GM12878 (cell line): ENCODE measurements around the gene CREG2. TPM values are rescaled to one million over a fixed set of nuclear protein-coding genes. Genes with fewer than 3 reads are reported as not detected.

Experiments
- CBFB ChIP-seq: IDR thresholded peaks from 2 replicates; pipeline ENCODE4 v1.6.1; 2016; ENCODE audit warnings: antibody characterized with exemption, low read depth
- ELK1 ChIP-seq: IDR thresholded peaks from 2 replicates; pipeline ENCODE4 v1.6.1; 2012; ENCODE audit warnings: low read depth, low read length, improper control_type of control experiment
- RB1 ChIP-seq: fragments of 450-650 bp; formaldehyde crosslinking; IDR thresholded peaks from 2 replicates; pipeline ENCODE4 v1.6.1; 2017; ENCODE audit warnings: mild to moderate bottlenecking, borderline replicate concordance
- RUNX3 ChIP-seq: IDR thresholded peaks from 2 replicates; pipeline ENCODE4 v1.6.1; 2012; ENCODE audit warnings: low read length, inconsistent platforms
- SP1 ChIP-seq: IDR thresholded peaks from one replicate; pipeline ENCODE4 v1.6.1; 2011; ENCODE audit warnings: low read depth, low read length
- ZNF274 ChIP-seq: IDR thresholded peaks from one replicate; pipeline ENCODE4 v1.8.0; 2011; ENCODE audit not compliant: insufficient read length, insufficient read depth
- polyA plus RNA-seq, 11 experiments: library from polyadenylated mRNA; depleted of rRNA in 4 of 11; unstranded in 6 of 11; stranded (reverse) in 5 of 11; fragments of >200 nt; fragmentation: Nextera tagmentation in 4 of 11; fragmentation: Illumina TruSeq in 1 of 11; extraction: Ambion mirVana in 4 of 11; extraction: Trizol in 1 of 11; gene quantifications; 1 replicate in 1 of 11; 2 replicates in 10 of 11; pipeline versions ENCODE4 v1.2.1 to v1.2.3, GENCODE V29; 2011 to 2016; ENCODE audit warnings: inconsistent platforms in 2 of 11, missing spikeins in 2 of 11, low read depth in 1 of 11
- total RNA-seq, 4 experiments: library from RNA; depleted of rRNA in 3 of 4; stranded (reverse); fragments of >200 nt in 3 of 4; fragmentation: Illumina TruSeq in 1 of 4; extraction: Trizol in 1 of 4; gene quantifications; 2 replicates each; pipeline versions ENCODE4 v1.2.1 to v1.2.3, GENCODE V29; 2013 to 2021
- TF ChIP-seq, protein P1 (sequence below): fragments of 450-650 bp; IDR thresholded peaks from 2 replicates; pipeline ENCODE4 v1.6.1; 2016; ENCODE audit warnings: mild to moderate bottlenecking, moderate library complexity, borderline replicate concordance

CREG2 gene
- total and polyA plus RNA-seq, 10 of the 15 experiments (the other 5 are each of a cell fraction or from before 2014, with no cell fraction given) = not detected

DNA sequence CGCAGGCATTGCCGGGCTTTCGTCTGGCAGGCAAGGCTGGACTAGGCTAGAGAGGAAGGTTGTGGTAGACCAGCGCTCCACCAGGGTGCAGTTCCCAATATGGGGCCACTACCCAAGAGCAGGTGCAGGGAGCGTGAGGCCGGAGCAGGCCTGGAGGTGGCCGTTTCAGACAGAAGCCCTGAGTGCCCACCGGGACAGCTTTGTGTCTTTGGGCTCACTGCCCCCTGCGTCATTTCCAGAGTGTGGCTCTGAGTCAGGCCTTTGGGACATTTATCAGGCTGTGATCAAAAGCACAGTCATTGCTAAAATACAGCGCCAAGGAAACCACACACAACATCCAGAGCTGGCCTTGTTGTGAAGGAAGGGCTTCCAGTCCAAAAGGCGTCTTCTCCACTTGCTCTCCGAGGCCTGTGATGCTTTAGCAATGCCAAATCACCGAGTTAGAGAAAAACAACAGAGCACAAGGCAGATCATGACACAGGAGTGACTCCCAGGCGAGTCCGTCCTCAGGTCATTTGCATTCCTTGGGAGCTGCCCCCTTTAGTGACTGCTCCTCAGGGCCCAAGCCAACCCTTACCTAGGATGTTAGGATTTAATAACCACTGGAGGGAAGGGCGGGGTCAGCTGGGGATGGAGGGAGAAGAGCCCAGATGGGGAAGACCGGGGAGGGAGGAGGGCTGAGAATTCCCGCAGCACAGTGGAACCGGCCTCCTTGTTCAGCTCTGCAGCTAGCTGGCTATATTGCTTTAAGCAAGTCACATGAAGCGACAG is 45.3 kb upstream of the CREG2 start (continued):
- no peak for TF ChIP-seq CBFB
- no peak for TF ChIP-seq RB1
- TF ChIP-seq ELK1 = no peak
- TF ChIP-seq ZNF274 = no peak
- no peak for TF ChIP-seq SP1
- TF ChIP-seq, protein P1, sequence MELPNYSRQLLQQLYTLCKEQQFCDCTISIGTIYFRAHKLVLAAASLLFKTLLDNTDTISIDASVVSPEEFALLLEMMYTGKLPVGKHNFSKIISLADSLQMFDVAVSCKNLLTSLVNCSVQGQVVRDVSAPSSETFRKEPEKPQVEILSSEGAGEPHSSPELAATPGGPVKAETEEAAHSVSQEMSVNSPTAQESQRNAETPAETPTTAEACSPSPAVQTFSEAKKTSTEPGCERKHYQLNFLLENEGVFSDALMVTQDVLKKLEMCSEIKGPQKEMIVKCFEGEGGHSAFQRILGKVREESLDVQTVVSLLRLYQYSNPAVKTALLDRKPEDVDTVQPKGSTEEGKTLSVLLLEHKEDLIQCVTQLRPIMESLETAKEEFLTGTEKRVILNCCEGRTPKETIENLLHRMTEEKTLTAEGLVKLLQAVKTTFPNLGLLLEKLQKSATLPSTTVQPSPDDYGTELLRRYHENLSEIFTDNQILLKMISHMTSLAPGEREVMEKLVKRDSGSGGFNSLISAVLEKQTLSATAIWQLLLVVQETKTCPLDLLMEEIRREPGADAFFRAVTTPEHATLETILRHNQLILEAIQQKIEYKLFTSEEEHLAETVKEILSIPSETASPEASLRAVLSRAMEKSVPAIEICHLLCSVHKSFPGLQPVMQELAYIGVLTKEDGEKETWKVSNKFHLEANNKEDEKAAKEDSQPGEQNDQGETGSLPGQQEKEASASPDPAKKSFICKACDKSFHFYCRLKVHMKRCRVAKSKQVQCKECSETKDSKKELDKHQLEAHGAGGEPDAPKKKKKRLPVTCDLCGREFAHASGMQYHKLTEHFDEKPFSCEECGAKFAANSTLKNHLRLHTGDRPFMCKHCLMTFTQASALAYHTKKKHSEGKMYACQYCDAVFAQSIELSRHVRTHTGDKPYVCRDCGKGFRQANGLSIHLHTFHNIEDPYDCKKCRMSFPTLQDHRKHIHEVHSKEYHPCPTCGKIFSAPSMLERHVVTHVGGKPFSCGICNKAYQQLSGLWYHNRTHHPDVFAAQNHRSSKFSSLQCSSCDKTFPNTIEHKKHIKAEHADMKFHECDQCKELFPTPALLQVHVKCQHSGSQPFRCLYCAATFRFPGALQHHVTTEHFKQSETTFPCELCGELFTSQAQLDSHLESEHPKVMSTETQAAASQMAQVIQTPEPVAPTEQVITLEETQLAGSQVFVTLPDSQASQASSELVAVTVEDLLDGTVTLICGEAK = no peak
- TF ChIP-seq RUNX3 = no peak
